Measurements from ENCODE around the gene CELF2. TPM values are rescaled to one million over a fixed set of nuclear protein-coding genes. Genes with fewer than 3 reads are reported as not detected.

The CELF2 gene
- total RNA-seq, 1 experiment from 2014 or later, result 0.07 TPM

GRCh38 chr10:11149807-11150141, 132.1 kb downstream of the CELF2 start:
- Mint-ChIP-seq H3K9me3 (ENCODE audit: unreplicated experiment) (no peaks in the 10 kb centered on the region), H3K4me1 (ENCODE audit: insufficient read depth, unreplicated experiment) (no peaks in the 10 kb centered on the region), H3K27me3 (ENCODE audit: insufficient read depth, unreplicated experiment) (peaks cover 25% of the 10 kb centered on the region), H3K4me3 (ENCODE audit: unreplicated experiment) (no peak overlapping the region), H3K36me3 (ENCODE audit: insufficient read depth, unreplicated experiment) (no peaks in the 10 kb centered on the region), H3K27ac (ENCODE audit: low read depth, unreplicated experiment) (no peak overlapping the region)
- no peak for DNase-seq (ENCODE audit: unreplicated experiment)
- no TSS peak for BruUV-seq (replicated peaks)
- POLR2A ChIA-PET, result interaction anchor here (0.8 kb wide), 1 partner anchor 13 kb away, joined by 3 read pairs; no protein-coding TSS in a partner anchor
- intact Hi-C loops (cut with micrococcal nuclease), result no loop called here
- TF ChIP-seq CTCF (IDR thresholded peaks at IDR 0.05; ENCODE audit: unreplicated experiment), result no peak
- CTCF ChIA-PET, result interaction anchor here (0.7 to 1.1 kb wide), 3 partner anchors 16 to 25 kb away, joined by 3 to 4 read pairs (median 3); no protein-coding TSS in a partner anchor

- Mint-ChIP-seq H3K27me3 (ENCODE audit: insufficient read depth, unreplicated experiment) (peaks cover 25% of the 10 kb centered on the region), H3K9me3 (ENCODE audit: unreplicated experiment) (no peaks in the 10 kb centered on the region), H3K27ac (ENCODE audit: low read depth, unreplicated experiment) (no peak overlapping the region), H3K36me3 (ENCODE audit: insufficient read depth, unreplicated experiment) (no peaks in the 10 kb centered on the region), H3K4me1 (ENCODE audit: insufficient read depth, unreplicated experiment) (no peaks in the 10 kb centered on the region), H3K4me3 (ENCODE audit: unreplicated experiment) (no peak overlapping the region)
- POLR2A ChIA-PET, result interaction anchor here (0.8 kb wide), 1 partner anchor 13 kb away, joined by 3 read pairs; no protein-coding TSS in a partner anchor
- CTCF ChIA-PET, result interaction anchor here (0.7 to 1.1 kb wide), 4 partner anchors 17 to 590 kb away, joined by 3 to 4 read pairs (median 3); no protein-coding TSS in a partner anchor
- DNase-seq (ENCODE audit: unreplicated experiment), result no peak
- intact Hi-C loops (cut with micrococcal nuclease), result no loop called here
- no peak for TF ChIP-seq CTCF (IDR thresholded peaks at IDR 0.05; ENCODE audit: unreplicated experiment)
- no TSS peak for BruUV-seq (replicated peaks)
Observed at GRCh38 chr10:11150231-11150731, 132.6 kb downstream of the CELF2 start.

DNA sequence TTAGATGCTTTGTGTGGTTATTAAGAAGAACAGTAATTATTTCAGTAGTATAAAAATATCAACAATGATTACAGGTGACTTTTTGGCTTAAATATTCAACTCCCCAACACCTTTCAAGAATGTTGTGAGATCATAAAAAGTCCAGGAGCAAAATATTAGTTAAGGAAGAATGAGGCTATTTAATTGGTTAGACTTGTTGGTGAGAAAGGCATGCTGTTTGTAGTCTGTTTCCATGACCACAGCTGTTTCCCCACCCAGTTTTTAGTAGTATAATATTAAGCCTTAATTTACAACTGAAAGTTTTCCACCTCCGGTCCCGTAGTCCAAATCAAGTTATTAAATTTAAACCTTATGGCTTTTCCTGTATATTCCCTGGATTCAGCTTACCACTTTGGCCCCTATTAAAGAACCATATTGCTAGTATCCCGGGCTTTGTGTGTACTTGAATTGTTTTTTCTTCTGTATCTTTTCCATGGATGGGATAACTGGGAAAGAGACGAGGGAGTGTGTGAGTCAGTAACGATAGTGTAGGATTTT, 133.3 kb downstream of the CELF2 start:
- H3K4me3 Mint-ChIP-seq (ENCODE audit: unreplicated experiment), result no peak overlapping the region
- no peak for DNase-seq (ENCODE audit: unreplicated experiment)
- intact Hi-C loops (cut with micrococcal nuclease), result no loop called here
- POLR2A ChIA-PET, result interaction anchor here (0.7 kb wide), 1 partner anchor 946 kb away, joined by 3 read pairs; no protein-coding TSS in a partner anchor
- BruUV-seq (replicated peaks), result no TSS peak
- peaks cover 25% of the 10 kb centered on the region for H3K27me3 Mint-ChIP-seq (ENCODE audit: insufficient read depth, unreplicated experiment)
- H3K9me3 Mint-ChIP-seq (ENCODE audit: unreplicated experiment), result no peaks in the 10 kb centered on the region
- CTCF ChIA-PET, result interaction anchor here (0.5 to 1.1 kb wide), 3 partner anchors 17 to 1193 kb away, joined by 3 to 4 read pairs (median 3); no protein-coding TSS in a partner anchor
- no peak overlapping the region for H3K27ac Mint-ChIP-seq (ENCODE audit: low read depth, unreplicated experiment)
- TF ChIP-seq CTCF (IDR thresholded peaks at IDR 0.05; ENCODE audit: unreplicated experiment), result no peak
- no peaks in the 10 kb centered on the region for H3K4me1 Mint-ChIP-seq (ENCODE audit: insufficient read depth, unreplicated experiment)
- no peaks in the 10 kb centered on the region for H3K36me3 Mint-ChIP-seq (ENCODE audit: insufficient read depth, unreplicated experiment)

DNA sequence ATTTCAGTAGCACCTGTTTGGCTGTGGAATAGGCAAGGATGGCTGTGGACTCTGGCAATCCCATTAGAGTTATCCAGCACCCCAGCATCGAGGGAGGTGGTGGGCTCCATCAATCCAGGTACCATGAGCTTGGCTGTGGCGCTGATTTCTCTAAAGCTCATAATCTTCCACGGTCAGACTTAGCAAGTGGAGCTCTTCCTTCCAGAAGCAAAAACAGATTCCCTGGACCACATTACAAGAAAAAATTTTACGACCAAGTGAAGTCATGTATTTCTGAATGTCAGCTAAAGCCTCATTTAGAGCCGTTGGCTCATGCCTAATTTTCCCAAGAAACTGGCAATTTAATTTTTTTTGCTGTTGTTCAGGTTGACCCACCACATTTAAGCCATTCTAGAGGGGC, 135.1 kb downstream of the CELF2 start:
- intact Hi-C loops (cut with micrococcal nuclease), result no loop called here
- no peak overlapping the region for H3K27ac Mint-ChIP-seq (ENCODE audit: low read depth, unreplicated experiment)
- ChIA-PET POLR2A (interaction anchor here (0.9 kb wide), 1 partner anchor 15 kb away, joined by 3 read pairs; no protein-coding TSS in a partner anchor), CTCF (no interaction called here)
- no peak overlapping the region for H3K4me3 Mint-ChIP-seq (ENCODE audit: unreplicated experiment)
- peaks cover 25% of the 10 kb centered on the region for H3K27me3 Mint-ChIP-seq (ENCODE audit: insufficient read depth, unreplicated experiment)
- DNase-seq (ENCODE audit: unreplicated experiment), result no peak
- no peaks in the 10 kb centered on the region for H3K36me3 Mint-ChIP-seq (ENCODE audit: insufficient read depth, unreplicated experiment)
- H3K4me1 Mint-ChIP-seq (ENCODE audit: insufficient read depth, unreplicated experiment), result no peaks in the 10 kb centered on the region
- TF ChIP-seq CTCF (IDR thresholded peaks at IDR 0.05; ENCODE audit: unreplicated experiment), result no peak
- no TSS peak for BruUV-seq (replicated peaks)
- no peaks in the 10 kb centered on the region for H3K9me3 Mint-ChIP-seq (ENCODE audit: unreplicated experiment)

Measured in MCF 10A (cell line).